CD4-positive, alpha-beta T cell treated with Interleukin-4 for 1 hour (primary cell): ENCODE data around the gene CTNNA3.

ENCODE experiments used
- DNase-seq, 2 donors: peaks; one replicate each; pipeline ENCODE4 v3.0.0-alpha.2; 2020 to 2022

The CTNNA3 gene

DNA sequence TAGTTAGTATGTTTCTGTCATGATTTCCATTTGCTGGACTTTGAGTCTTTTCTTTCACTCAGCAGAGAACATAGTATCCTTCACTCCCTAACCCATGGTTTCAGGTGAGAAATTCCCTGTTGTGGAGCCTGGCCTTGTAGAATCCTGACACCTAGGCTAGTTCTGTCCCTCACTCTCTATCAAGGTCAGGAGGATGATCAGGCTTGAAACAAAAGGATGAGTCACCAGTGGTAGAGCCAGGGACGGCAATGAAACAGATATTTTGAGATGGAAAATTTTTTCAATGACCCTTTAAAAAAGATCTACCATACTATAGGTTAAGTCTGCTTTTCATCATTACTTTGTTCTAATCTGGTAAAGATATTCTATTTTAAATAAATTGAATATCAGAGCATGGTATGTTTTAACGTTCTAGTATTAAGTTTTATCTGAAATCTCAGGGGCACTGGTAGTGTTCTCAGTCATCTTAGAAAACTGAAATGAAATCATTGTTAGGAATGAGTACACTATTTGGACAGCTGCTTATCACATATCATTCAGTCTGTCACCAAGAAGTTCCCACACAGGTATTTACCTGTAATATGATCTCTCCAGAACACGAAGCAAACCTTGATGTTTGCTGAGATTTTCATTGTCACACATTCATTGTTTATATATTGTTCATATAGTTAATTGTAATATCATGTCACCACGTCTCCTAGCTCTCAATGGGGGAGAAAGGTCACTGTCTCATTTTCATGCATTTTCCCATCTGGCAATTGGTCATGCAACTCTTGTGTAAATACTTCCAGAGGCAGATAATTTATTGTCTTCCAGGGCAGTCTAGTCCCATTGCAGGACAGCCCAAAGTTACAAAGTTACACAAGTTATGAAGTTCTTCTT is 1070.0 kb downstream of the CTNNA3 start:
- DNase-seq, result no peak

GRCh38 chr10:66622050-66622449 is 1073.9 kb downstream of the CTNNA3 start:
- DNase-seq, result no peak

DNA sequence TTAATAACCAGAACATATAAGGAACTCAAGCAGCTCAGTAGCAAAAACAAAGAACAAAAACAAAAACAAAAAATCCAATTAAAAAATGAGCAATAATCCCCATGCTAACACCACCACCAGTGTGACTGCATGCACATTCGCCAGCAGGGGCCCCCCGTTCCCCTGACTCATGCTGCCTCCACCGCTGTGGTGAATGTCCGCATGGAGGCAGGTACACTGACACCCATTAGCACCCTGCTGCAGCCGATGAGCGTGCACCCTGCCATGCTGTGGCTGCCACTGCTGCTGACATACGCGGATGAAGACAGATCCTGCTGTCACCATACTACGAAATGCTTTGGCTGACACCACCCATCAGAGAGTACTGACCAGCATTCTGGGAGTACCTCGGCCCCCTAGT is 1091.8 kb downstream of the CTNNA3 start:
- DNase-seq, result no peak

DNA sequence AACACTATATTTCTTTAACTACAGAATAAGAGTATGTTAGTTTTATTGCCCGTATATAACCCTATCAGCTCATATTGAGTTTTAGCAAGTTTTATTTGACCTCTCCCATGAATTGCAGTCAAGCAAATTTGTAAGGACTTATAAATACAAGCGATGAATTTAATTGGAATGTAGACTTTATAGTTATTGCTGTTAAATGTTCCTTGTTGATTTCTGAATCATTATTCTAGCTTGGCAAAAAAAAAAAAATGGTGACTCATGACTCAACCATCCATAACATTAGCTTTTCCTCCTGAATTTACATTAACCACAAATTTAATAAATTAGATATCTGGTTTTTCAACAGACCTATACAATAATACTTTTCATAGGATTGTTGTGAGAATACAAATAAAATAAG is 1104.1 kb downstream of the CTNNA3 start:
- DNase-seq, result no peak

DNA sequence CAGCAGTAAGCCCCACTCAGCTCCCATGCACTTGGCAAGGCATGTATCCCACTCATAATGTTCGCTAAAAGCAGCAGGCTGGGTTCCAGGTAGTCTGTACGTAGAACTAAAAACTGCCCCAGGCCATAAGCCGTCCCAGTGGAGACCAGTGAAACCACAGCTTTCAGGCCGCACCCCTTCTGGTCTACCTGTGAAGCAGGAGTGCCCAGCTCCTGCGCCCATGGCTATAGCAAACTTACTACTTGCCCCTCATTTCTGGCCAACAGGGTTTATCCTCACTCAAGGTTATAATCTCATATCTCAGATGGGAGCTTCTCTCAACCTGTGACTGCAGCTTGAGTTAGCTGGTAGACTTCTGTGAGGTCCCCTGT is 1108.3 kb downstream of the CTNNA3 start:
- no peak for DNase-seq

GRCh38 chr10:66586897-66587679 is 1108.9 kb downstream of the CTNNA3 start:
- no peak for DNase-seq

DNA sequence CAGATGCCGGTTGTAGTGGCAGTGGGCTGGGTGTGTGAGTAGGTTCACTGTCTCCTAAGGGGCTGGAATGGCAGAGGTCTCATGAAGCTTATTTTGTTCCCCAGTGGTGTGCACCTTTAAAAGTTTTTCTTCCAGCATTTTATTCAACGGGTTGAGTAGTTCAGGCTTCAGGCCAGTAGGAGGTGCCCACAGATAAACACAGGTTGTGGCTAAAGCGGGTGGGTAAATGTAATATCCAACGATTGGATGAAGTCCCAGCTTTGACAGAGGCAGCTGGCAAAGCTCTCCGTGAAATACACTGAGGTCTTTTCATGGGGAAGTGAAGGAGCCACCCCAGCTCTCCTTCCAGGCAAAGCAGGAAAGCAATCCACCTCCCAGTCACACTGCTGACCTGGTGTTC is 1109.9 kb downstream of the CTNNA3 start:
- no peak for DNase-seq

GRCh38 chr10:66575251-66575855 is 1120.6 kb downstream of the CTNNA3 start:
- no peak for DNase-seq

- no peak for DNase-seq
Measured at GRCh38 chr10:66572700-66573099, 1123.3 kb downstream of the CTNNA3 start.

- DNase-seq, result no peak
Measured at GRCh38 chr10:66565999-66566398, 1130.0 kb downstream of the CTNNA3 start.

DNA sequence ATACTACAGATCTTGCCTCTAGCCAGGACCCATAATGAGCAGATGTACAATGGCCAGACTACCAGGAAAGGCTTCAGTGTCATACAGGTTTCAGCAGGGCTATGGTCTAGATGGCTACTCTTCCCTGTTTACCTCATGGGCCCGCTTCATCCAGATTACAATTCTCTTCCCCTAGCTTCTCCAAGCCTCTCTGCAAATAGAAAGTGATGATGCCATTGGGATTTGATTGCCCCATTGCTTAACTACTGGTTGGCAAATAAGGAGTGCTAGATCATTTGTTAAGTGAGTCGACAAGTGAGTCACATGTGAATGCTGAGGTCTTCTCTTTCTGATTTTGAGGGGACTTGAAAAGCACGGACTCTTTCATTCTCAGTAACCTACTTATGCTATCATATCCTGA is 1131.7 kb downstream of the CTNNA3 start:
- DNase-seq, result no peak

GRCh38 chr10:66555061-66555460 is 1140.9 kb downstream of the CTNNA3 start:
- DNase-seq, result no peak

DNA sequence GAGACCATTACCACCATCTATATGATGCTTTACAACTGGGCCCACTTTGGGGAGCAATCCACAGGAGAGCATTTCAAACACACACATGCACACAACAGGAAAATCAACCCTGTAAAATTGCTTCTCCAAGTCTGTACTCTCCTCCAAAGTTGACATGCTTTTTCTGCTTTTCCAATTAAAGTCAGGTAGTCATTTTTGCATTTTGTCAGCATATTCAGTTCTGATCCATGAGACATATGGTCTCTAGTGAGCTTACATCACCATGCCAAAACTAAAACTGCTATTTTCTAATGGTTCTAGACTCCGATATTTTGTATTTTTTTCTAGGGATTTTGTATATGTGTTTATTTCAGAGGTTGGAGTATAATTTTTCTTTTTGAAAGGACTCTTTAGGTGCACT is 1143.7 kb downstream of the CTNNA3 start:
- no peak for DNase-seq

DNA sequence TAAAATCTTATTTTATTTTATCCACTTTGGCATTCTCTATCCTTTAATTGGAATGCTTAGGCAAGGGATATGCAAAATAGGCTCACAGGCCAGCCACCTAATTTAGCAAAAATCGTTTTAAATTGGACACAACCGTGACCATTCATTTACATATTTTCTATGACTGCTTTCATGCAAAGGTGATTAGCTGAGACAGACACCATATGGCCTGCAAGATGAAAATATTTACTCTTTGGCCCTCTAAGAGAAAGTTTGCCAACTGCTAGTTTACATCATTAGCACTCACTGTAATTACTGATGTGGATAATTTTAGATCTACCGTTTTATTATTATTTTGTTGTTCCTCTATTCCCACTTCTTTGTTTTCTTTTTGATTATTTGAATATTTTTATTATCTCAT is 1145.6 kb downstream of the CTNNA3 start:
- no peak for DNase-seq

DNA sequence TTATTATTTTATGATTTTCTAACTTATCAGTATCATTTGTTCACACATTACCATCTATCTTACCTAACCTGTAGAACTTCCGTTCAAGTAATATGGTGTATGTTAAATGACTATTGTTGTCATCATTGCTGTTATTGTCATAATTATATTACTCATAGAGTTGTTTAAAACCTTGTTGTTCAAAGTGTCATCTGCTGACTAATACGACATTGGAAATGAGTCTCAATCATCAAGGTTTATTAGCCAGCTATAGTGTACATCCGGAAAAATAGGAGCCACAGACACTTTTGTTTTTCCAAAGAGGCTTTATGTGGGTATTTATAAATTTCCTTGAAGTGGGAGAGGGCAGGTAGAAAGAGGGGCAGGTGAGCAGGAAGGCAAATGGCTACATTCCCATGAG is 1157.1 kb downstream of the CTNNA3 start:
- DNase-seq, result no peak

DNA sequence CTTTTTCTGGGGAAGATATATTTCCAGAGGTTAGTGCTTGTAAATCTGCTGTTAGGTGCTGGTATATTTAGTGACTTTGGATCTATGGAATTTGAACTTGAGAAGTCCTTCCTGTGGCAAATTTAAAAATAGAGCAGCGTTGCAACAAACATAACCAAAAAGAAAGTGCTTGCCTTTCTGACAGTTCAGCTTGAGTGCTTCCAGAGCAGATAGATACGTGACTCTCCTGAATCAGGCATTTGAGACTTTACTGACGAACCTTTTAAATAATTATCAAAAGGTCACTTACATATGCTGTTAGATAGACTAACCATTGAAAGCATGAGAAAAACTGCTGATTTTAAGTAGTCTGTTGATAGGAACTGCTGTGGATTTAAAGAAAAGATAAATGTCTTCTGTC is 1157.6 kb downstream of the CTNNA3 start:
- DNase-seq, result no peak

DNA sequence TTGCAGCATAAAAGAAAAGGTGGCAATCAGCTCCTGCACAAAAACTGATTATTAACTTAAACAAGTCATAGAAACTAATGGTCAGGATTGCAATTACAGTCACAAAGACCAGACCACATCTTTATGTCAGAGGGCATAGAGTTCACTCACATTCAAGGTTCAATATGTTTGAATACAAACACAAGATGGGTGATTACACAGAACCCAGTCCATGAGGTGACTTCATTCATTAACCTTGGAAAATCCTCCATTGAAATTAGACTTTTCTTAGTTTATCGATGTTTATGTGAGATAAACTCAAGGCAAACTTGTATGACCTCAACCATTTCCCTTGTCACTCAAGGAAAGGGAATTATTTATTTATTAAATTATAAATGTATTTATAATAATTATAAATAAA is 1158.8 kb downstream of the CTNNA3 start:
- DNase-seq, result no peak

GRCh38 chr10:66535439-66535838 is 1160.6 kb downstream of the CTNNA3 start:
- DNase-seq, result no peak

GRCh38 chr10:66534866-66535265 is 1161.1 kb downstream of the CTNNA3 start:
- no peak for DNase-seq

GRCh38 chr10:66521506-66521905 is 1174.5 kb downstream of the CTNNA3 start:
- no peak for DNase-seq

DNA sequence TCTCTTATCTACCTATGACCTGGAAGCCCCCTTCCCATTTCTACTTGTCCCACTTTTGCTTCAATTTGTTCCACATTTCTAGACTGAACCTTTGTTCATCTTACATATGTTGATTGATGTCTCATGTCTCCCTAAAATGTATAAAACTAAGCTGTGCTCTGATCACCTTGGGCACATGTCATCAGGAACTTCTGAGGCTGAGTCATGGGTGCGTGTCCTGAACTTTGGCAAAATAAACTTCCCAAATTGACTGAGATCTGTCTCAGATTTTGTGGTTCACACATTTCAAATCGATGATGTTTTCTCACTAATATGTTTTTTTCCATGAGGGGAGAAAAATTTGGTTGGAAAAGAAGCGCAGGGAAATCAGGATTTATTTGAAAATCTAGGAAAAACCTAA is 1176.4 kb downstream of the CTNNA3 start:
- DNase-seq, result no peak

DNA sequence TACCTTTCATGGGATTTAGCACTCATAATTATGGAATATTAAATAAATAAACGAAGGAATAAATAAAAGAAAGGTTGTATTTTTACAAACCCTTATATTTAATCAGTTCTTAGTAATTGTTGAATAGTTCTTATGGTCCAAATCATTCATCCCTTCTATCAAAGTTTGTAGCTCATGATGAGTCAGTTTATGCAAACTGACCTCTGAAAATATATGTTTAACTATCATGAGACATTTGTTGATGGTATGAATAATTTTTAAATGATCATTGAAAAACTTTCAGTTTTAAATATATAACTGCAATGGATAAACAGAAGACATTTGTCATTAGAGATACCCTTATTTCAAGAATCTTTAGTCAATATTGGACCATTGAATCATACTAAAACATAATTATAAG is 1181.3 kb downstream of the CTNNA3 start:
- DNase-seq, result no peak

DNA sequence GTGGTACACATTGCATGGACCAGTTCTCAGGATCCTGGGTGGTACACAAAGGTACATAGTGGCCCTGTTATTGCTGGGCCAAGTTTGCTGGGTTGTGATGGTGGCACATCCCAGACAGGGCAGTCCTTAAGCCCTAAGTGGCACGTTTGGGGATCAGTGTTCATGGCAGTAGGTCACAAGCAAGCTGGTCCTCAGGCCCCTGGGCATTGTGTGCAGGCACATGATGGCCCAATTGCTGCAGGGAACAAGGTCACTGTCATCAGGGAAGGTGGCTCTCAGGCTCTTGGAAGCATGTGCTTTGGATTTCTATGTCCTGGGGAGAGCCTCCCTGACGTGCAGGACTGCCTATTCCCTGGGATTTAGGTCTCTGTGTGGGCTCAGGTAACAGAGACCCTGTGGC is 1182.5 kb downstream of the CTNNA3 start:
- no peak for DNase-seq
